GM12878 (cell line): ENCODE results near the gene SOX6. TPM values are rescaled to one million over a fixed set of nuclear protein-coding genes. Genes with fewer than 3 reads are reported as not detected.

ENCODE experiments used
- ATAC-seq: fragments of 200-7000 bp; cut with Tn5 transposase; 3 replicates; pipeline ENCODE4 v1.9.1; 2020; ENCODE audit warnings: mild to moderate bottlenecking, moderate library complexity
- BruUV-seq: library from RNA; stranded (reverse); fragments of 400-500 nt; replicated peaks from 2 replicates; lab custom pipeline; 2021; lab: Mats Ljungman, UMichigan
- CTCF ChIA-PET: fragments of 300-600 bp; sonication (Branson Sonifier 250); formaldehyde crosslinking; extraction: SDS; loops from one replicate; lab custom pipeline; 2021; ENCODE audit warnings: inconsistent platforms; lab: Yijun Ruan, JAX
- POLR2A ChIA-PET: fragments of 350-600 bp; formaldehyde crosslinking; extraction: SDS; loops from one replicate; lab custom pipeline; 2021; ENCODE audit warnings: inconsistent platforms; lab: Charles Lee
- RAD21 ChIA-PET: fragments of 300-600 bp; sonication (Branson Sonifier 250); formaldehyde crosslinking; loops from one replicate; lab custom pipeline; 2023; ENCODE audit warnings: antibody characterized with exemption; ENCODE audit not compliant: unreplicated experiment; lab: Charles Lee
- SMC1A ChIA-PET: fragments of 300-600 bp; sonication (Branson Sonifier 250); formaldehyde crosslinking; loops from one replicate; lab custom pipeline; 2023; ENCODE audit not compliant: unreplicated experiment, uncharacterized antibody; lab: Charles Lee
- DNase-seq: peaks from one replicate; pipeline ENCODE4 v3.0.0-alpha.2; 2011; ENCODE audit warnings: low read depth, low spot score
- FAIRE-seq: peaks from 3 replicates; lab custom pipeline; 2011; peaks lifted over from hg19 to GRCh38; lab: Jason Lieb, UNC
- H2AFZ ChIP-seq: 2 replicates; pipeline ENCODE4 v1.6.0; 2011; ENCODE audit warnings: low read depth, low read length, control low read depth; ENCODE audit not compliant: control insufficient read depth
- H3K27ac ChIP-seq: 2 replicates; pipeline ENCODE4 v1.5.1; 2011; ENCODE audit warnings: control low read depth; ENCODE audit not compliant: control insufficient read depth, insufficient read depth
- H3K27me3 ChIP-seq, 2 experiments: replicated peaks in 1 of 2; 2 replicates each; pipeline versions ENCODE4 v1.6.0 to v1.6.1; 2011; ENCODE audit warnings: low read length in 1 of 2; ENCODE audit not compliant: control insufficient read depth in 2 of 2, insufficient read depth in 2 of 2
- H3K36me3 ChIP-seq, 2 experiments: 2 replicates each; pipeline ENCODE4 v1.5.1; 2011; ENCODE audit warnings: low read length in 1 of 2; ENCODE audit not compliant: control insufficient read depth in 2 of 2, insufficient read depth in 2 of 2
- H3K4me1 ChIP-seq: 2 replicates; pipeline ENCODE4 v1.6.1; 2011; ENCODE audit warnings: mild to moderate bottlenecking, low read length, moderate library complexity, mixed read lengths; ENCODE audit not compliant: control insufficient read depth, insufficient read depth
- H3K4me2 ChIP-seq: 2 replicates; pipeline ENCODE4 v1.6.0; 2011; ENCODE audit warnings: control low read depth; ENCODE audit not compliant: control insufficient read depth, insufficient read depth
- H3K4me3 ChIP-seq: fragments of 200-600 bp; sonication (generic); 2 replicates; pipeline ENCODE4 v1.5.1; 2016
- H3K79me2 ChIP-seq: 2 replicates; pipeline ENCODE4 v1.6.0; 2011; ENCODE audit warnings: low read length; ENCODE audit not compliant: control insufficient read depth, insufficient read depth
- H3K9ac ChIP-seq: 2 replicates; pipeline ENCODE4 v1.8.0; 2011; ENCODE audit warnings: low read length, control low read depth, mixed read lengths; ENCODE audit not compliant: control insufficient read depth, insufficient read depth
- H3K9me3 ChIP-seq: replicated peaks from 3 replicates; pipeline ENCODE4 v1.5.1; 2011; ENCODE audit warnings: mild to moderate bottlenecking, low read length; ENCODE audit not compliant: control insufficient read depth, insufficient read depth
- H4K20me1 ChIP-seq: 2 replicates; pipeline ENCODE4 v1.6.0; 2011; ENCODE audit not compliant: control insufficient read depth, insufficient read depth
- CREM ChIP-seq: IDR thresholded peaks from 2 replicates; pipeline ENCODE4 v1.6.1; 2014; ENCODE audit warnings: antibody characterized with exemption, low read depth
- EP300 ChIP-seq, 2 experiments: fragments of 150-350 bp in 1 of 2; IDR thresholded peaks; 2 replicates each; pipeline ENCODE4 v1.6.1; 2011 to 2012; ENCODE audit warnings: low read depth in 2 of 2, low read length in 2 of 2, borderline replicate concordance in 1 of 2, improper control_type of control experiment in 1 of 2, inconsistent platforms in 1 of 2; ENCODE audit not compliant: control insufficient read depth in 1 of 2
- ETV6 ChIP-seq, 2 experiments: fragments of 450-650 bp in 1 of 2; IDR thresholded peaks in 1 of 2; conservative IDR thresholded peaks in 1 of 2; 2 replicates each; pipeline ENCODE4 v1.6.1; 2014; ENCODE audit warnings: antibody characterized with exemption in 1 of 2, borderline replicate concordance in 1 of 2, low read depth in 1 of 2, mild to moderate bottlenecking in 1 of 2, moderate library complexity in 1 of 2
- IKZF2 ChIP-seq, 2 experiments: fragments of 450-650 bp; IDR thresholded peaks; 2 replicates each; pipeline ENCODE4 v1.6.1; 2017; ENCODE audit warnings: mild to moderate bottlenecking in 2 of 2, moderate library complexity in 2 of 2
- NFYA ChIP-seq: IDR thresholded peaks from 2 replicates; pipeline ENCODE4 v1.6.1; 2011; ENCODE audit warnings: low read depth, mild to moderate bottlenecking, low read length, improper control_type of control experiment, borderline replicate concordance
- NR2C1 ChIP-seq: fragments of 450-650 bp; IDR thresholded peaks from 2 replicates; pipeline ENCODE4 v1.6.1; 2017; ENCODE audit warnings: antibody characterized with exemption, mild to moderate bottlenecking, moderate library complexity
- RAD21 ChIP-seq: IDR thresholded peaks from 2 replicates; pipeline ENCODE4 v1.6.1; 2011; ENCODE audit warnings: mild to moderate bottlenecking, low read depth, low read length, moderate library complexity; ENCODE audit not compliant: insufficient read depth
- SP1 ChIP-seq: IDR thresholded peaks from one replicate; pipeline ENCODE4 v1.6.1; 2011; ENCODE audit warnings: low read depth, low read length
- SPI1 ChIP-seq: IDR thresholded peaks from 2 replicates; pipeline ENCODE4 v1.6.1; 2011; ENCODE audit warnings: low read depth, mild to moderate bottlenecking, low read length, moderate library complexity, borderline replicate concordance; ENCODE audit not compliant: insufficient read depth
- STAT3 ChIP-seq: IDR thresholded peaks from 2 replicates; pipeline ENCODE4 v1.6.1; 2011; ENCODE audit warnings: low read depth, low read length, improper control_type of control experiment
- WGBS: methylation state at CpG from one replicate; pipeline ENCODE4 v1.1.6; 2016; ENCODE audit warnings: low lambda C conversion rate; ENCODE audit not compliant: insufficient replicate concordance, insufficient coverage; ENCODE audit errors: missing lambda C conversion rate; 5-methylcytosine and 5-hydroxymethylcytosine counted together
- in situ Hi-C: fragments of 300-500 bp; cut with MboI; formaldehyde crosslinking; loops from 9 replicates; pipeline ENCODE4 v1.14.3; 2018; ENCODE audit warnings: mixed read lengths
- intact Hi-C: fragments of 100-400 bp; cut with micrococcal nuclease; formaldehyde crosslinking; loops from one replicate; pipeline ENCODE4 v1.14.2; 2022; ENCODE audit not compliant: unreplicated experiment
- polyA plus RNA-seq, 11 experiments: library from polyadenylated mRNA; depleted of rRNA in 4 of 11; unstranded in 6 of 11; stranded (reverse) in 5 of 11; fragments of >200 nt; fragmentation: Nextera tagmentation in 4 of 11; fragmentation: Illumina TruSeq in 1 of 11; extraction: Ambion mirVana in 4 of 11; extraction: Trizol in 1 of 11; gene quantifications; 1 replicate in 1 of 11; 2 replicates in 10 of 11; pipeline versions ENCODE4 v1.2.1 to v1.2.3, GENCODE V29; 2011 to 2016; ENCODE audit warnings: inconsistent platforms in 2 of 11, missing spikeins in 2 of 11, low read depth in 1 of 11
- total RNA-seq, 4 experiments: library from RNA; depleted of rRNA in 3 of 4; stranded (reverse); fragments of >200 nt in 3 of 4; fragmentation: Illumina TruSeq in 1 of 4; extraction: Trizol in 1 of 4; gene quantifications; 2 replicates each; pipeline versions ENCODE4 v1.2.1 to v1.2.3, GENCODE V29; 2013 to 2021

Gene SOX6
- total and polyA plus RNA-seq, 10 of the 15 experiments (the other 5 are each of a cell fraction or from before 2014, with no cell fraction given): 0.03 to 0.71 (median 0.29) TPM; not detected in 4

DNA sequence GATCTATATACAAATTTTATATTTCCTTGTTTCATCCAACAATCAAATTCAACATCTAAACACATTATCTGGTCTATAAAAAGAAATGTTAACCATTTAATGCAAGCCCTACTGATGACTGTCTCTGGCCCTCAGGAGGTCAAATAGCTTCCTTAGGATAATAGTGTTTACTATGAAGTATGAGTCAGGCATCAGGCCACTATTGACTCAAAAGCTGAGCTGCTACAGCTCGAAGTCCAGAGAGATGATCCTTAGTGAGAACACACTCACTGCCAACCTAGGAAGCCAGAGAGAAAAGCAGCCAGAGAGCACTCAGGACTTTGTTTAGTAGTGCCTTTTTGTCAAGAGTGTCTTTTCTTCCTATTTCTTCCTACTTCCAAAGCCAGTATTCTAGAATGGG is 171.8 kb downstream of the SOX6 start:
- Histone ChIP-seq H3K4me1 (no peaks in the 10 kb centered on the region), H3K79me2 (no peaks in the 10 kb centered on the region), H3K4me2 (no peak overlapping the region), H3K27me3 (no peaks in the 10 kb centered on the region), H3K27ac (no peak overlapping the region), H2AFZ (no peak overlapping the region), H3K36me3 (no peaks in the 10 kb centered on the region), H3K9me3 (no peaks in the 10 kb centered on the region), H3K4me3 (no peak overlapping the region), H4K20me1 (no peaks in the 10 kb centered on the region), H3K9ac (no peak overlapping the region)
- CTCF ChIA-PET: interaction anchor here (1.5 kb wide), 1 partner anchor 10 kb away, joined by 3 read pairs; no protein-coding TSS in a partner anchor
- in situ Hi-C loops (no loop called here), intact Hi-C loops (no loop called here)
- no peak for ATAC-seq
- no TSS peak for BruUV-seq
- DNase-seq: no peak
- 7% methylated on average over 1 of the region's 1 CpG for WGBS
- FAIRE-seq: no peak
- SMC1A ChIA-PET: interaction anchor here (1.5 kb wide), 1 partner anchor 9 kb away, joined by 6 read pairs; no protein-coding TSS in a partner anchor
- RAD21 ChIA-PET: no interaction called here
- POLR2A ChIA-PET: no interaction called here
- TF ChIP-seq EP300 (IDR thresholded peaks at IDR 0.05; ENCODE audit: borderline replicate concordance in 1 of 2, control insufficient read depth in 1 of 2, low read depth in 2 of 2, low read length in 2 of 2): no peak
- no peak for TF ChIP-seq ETV6 (conservative IDR thresholded peaks at IDR 0.05 in 1 of 2, IDR thresholded peaks at IDR 0.05 in 1 of 2; ENCODE audit: borderline replicate concordance in 1 of 2, low read depth in 1 of 2)
- TF ChIP-seq STAT3: no peak
- TF ChIP-seq NR2C1: no peak
- TF ChIP-seq NFYA: no peak
- no peak for TF ChIP-seq SP1
- TF ChIP-seq SPI1: no peak

DNA sequence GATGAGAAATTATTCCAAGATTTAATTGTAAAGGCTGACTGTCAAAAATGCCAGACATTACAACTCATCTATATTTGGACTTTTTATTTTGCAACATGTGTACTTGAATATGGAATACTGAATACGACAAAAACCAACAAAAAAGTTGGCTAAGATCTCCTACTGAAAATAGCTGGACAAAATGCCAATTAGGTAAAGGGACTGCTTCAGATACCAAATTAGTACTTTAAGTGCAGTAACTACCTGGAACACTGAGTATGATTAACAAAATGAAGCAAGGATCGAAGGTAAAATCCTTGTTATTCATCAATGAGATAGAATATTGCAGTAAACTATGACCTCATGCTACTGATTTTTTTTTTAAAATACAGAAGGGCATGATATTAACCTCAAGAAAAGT is 173.8 kb downstream of the SOX6 start:
- Histone ChIP-seq H2AFZ (no peak overlapping the region), H3K36me3 (no peaks in the 10 kb centered on the region), H3K4me3 (no peak overlapping the region), H3K79me2 (no peaks in the 10 kb centered on the region), H3K4me1 (no peaks in the 10 kb centered on the region), H3K4me2 (no peak overlapping the region), H3K27ac (no peak overlapping the region), H3K9ac (no peak overlapping the region), H3K9me3 (no peaks in the 10 kb centered on the region), H3K27me3 (no peaks in the 10 kb centered on the region), H4K20me1 (no peaks in the 10 kb centered on the region)
- SMC1A ChIA-PET: no interaction called here
- in situ Hi-C loops (no loop called here), intact Hi-C loops (no loop called here)
- RAD21 ChIA-PET: no interaction called here
- DNase-seq (no peak), FAIRE-seq (no peak), ATAC-seq (no peak)
- no TSS peak for BruUV-seq
- WGBS: 22% methylated on average over 2 of the region's 2 CpGs
- TF ChIP-seq IKZF2 (IDR thresholded peaks at IDR 0.05) (no peak), RAD21 (no peak), CREM (no peak)
- POLR2A ChIA-PET: no interaction called here
- CTCF ChIA-PET: no interaction called here
